Stomach smooth muscle (tissue), 2 donors: ENCODE data around the gene CTNNA2.

Source experiments
- H3K27ac ChIP-seq: one replicate; pipeline ENCODE4 v1.7.0; 2013; ENCODE audit warnings: mild to moderate bottlenecking, low read length, inconsistent platforms
- H3K27me3 ChIP-seq, 2 donors: one replicate each; pipeline ENCODE4 v1.7.0; 2013; ENCODE audit warnings: low read length in 2 of 2; ENCODE audit not compliant: insufficient read depth in 2 of 2, control insufficient read depth in 1 of 2
- H3K36me3 ChIP-seq, 2 donors: one replicate each; pipeline ENCODE4 v1.7.0; 2013; ENCODE audit warnings: low read length in 2 of 2; ENCODE audit not compliant: control insufficient read depth in 2 of 2, insufficient read depth in 2 of 2
- H3K4me1 ChIP-seq: one replicate; pipeline ENCODE4 v1.7.0; 2013; ENCODE audit warnings: low read length; ENCODE audit not compliant: control insufficient read depth, insufficient read depth
- H3K4me3 ChIP-seq, 2 donors: one replicate each; pipeline ENCODE4 v1.7.0; 2013; ENCODE audit warnings: low read length in 2 of 2
- H3K9ac ChIP-seq, 2 donors: one replicate each; pipeline ENCODE4 v1.7.0; 2013; ENCODE audit warnings: low read length in 2 of 2, mild to moderate bottlenecking in 1 of 2
- H3K9me3 ChIP-seq, 2 donors: one replicate each; pipeline ENCODE4 v1.7.0; 2013; ENCODE audit warnings: low read length in 2 of 2; ENCODE audit not compliant: control insufficient read depth in 2 of 2
- donor health status: healthy.
- donor health status: Pancreatic carcinoma.

Gene CTNNA2

DNA sequence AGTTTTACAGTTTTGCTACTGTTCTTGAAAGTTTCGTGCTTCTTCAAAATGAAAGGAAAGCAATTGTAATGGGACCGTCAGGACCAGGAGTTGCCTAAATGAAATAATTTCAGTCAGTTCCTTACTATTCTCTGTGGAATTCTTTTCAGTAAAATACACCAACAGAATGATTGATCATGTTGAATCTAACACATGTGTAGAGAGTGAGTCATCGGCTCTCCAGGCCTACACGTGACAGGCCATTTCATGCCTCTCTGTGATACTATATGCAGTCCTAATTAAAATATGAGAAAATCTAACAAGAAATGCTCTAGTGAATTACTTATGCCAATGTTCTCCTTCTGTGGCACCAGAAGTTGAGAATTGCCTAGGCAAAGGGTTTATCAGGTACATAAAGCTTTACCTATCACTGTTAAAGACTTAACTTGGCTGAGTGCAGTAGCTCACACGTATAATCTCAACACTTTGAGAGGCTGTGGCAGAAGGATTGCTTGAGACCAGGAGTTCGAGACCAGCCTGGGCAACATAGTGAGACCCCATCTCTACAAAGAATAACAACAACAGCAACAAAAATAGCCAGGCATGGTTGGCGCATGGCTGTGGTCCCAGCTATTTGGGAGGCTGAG is 592.3 kb downstream of the CTNNA2 start:
- Histone ChIP-seq H3K27me3 (no peaks in the 10 kb centered on the region), H3K4me3 (no peak overlapping the region), H3K9me3 (no peaks in the 10 kb centered on the region), H3K4me1 (no peaks in the 10 kb centered on the region), H3K36me3 (no peaks in the 10 kb centered on the region), H3K27ac (no peak overlapping the region), H3K9ac (no peak overlapping the region)

GRCh38 chr2:80111185-80111584 is 598.3 kb downstream of the CTNNA2 start:
- Histone ChIP-seq H3K27me3 (no peaks in the 10 kb centered on the region), H3K4me1 (no peaks in the 10 kb centered on the region), H3K4me3 (no peak overlapping the region), H3K9ac (no peak overlapping the region), H3K36me3 (no peaks in the 10 kb centered on the region), H3K9me3 (no peaks in the 10 kb centered on the region), H3K27ac (no peak overlapping the region)

DNA sequence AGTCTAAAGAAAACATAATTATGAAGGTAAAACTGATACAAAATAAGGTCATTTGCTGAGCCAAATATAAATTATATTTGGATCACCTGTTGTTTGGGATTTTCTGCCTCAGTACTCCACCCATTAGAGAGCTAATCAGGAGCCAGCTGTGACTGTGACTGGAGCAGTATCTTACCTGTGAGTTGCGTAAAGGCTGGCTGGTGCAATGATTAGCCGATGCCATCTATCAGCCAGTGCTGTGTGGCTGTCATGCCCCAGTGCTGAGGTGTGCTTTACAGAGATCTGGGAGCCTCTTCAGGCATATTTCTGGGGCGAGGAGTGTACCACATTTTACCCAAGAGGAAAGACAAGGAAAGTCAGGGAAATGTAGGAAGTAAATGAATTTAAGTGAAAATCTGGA is 599.9 kb downstream of the CTNNA2 start:
- H3K4me3 ChIP-seq = no peak overlapping the region
- no peaks in the 10 kb centered on the region for H3K27me3 ChIP-seq
- H3K9ac ChIP-seq = no peak overlapping the region
- no peaks in the 10 kb centered on the region for H3K36me3 ChIP-seq
- no peak overlapping the region for H3K27ac ChIP-seq
- no peaks in the 10 kb centered on the region for H3K4me1 ChIP-seq
- no peaks in the 10 kb centered on the region for H3K9me3 ChIP-seq

- H3K9me3 ChIP-seq = no peaks in the 10 kb centered on the region
- H3K27ac ChIP-seq = no peak overlapping the region
- no peaks in the 10 kb centered on the region for H3K36me3 ChIP-seq
- H3K27me3 ChIP-seq = no peaks in the 10 kb centered on the region
- no peak overlapping the region for H3K4me3 ChIP-seq
- no peak overlapping the region for H3K9ac ChIP-seq
- no peaks in the 10 kb centered on the region for H3K4me1 ChIP-seq
Measured at GRCh38 chr2:80113399-80113798, 600.5 kb downstream of the CTNNA2 start.

GRCh38 chr2:80114812-80115211 is 602.0 kb downstream of the CTNNA2 start:
- Histone ChIP-seq H3K27ac (no peak overlapping the region), H3K9me3 (no peaks in the 10 kb centered on the region), H3K27me3 (no peaks in the 10 kb centered on the region), H3K4me1 (no peaks in the 10 kb centered on the region), H3K4me3 (no peak overlapping the region), H3K9ac (no peak overlapping the region), H3K36me3 (no peaks in the 10 kb centered on the region)

DNA sequence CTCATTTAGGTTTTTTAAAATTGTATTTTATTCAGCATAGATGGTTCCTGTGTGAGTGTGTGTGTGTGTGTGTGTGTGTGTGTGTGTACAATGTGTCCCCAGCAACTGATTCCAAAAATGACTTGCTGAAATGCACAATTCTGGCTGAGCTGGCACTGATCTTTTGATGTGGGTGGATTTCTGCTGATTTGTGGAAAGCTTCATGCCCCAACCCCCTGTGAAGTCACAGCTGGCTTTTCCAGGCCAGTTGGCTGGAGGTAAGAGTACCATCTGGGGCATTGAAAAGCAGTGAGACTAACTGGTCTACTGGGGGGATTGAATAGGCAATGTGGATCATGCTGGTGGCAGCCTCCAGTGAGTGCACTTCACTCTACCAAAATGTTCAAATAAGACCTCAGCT is 604.5 kb downstream of the CTNNA2 start:
- Histone ChIP-seq H3K27me3 (no peaks in the 10 kb centered on the region), H3K4me3 (no peak overlapping the region), H3K9me3 (no peaks in the 10 kb centered on the region), H3K27ac (no peak overlapping the region), H3K4me1 (no peaks in the 10 kb centered on the region), H3K9ac (no peak overlapping the region), H3K36me3 (no peaks in the 10 kb centered on the region)

- Histone ChIP-seq H3K27ac (no peak overlapping the region), H3K4me1 (no peaks in the 10 kb centered on the region), H3K36me3 (no peaks in the 10 kb centered on the region), H3K9ac (no peak overlapping the region), H3K27me3 (no peaks in the 10 kb centered on the region), H3K4me3 (no peak overlapping the region), H3K9me3 (no peaks in the 10 kb centered on the region)
Measured at GRCh38 chr2:80120866-80121265, 608.0 kb downstream of the CTNNA2 start.

GRCh38 chr2:80122675-80123074 is 609.8 kb downstream of the CTNNA2 start:
- Histone ChIP-seq H3K9ac (no peak overlapping the region), H3K4me3 (no peak overlapping the region), H3K27ac (no peak overlapping the region), H3K9me3 (no peaks in the 10 kb centered on the region), H3K36me3 (no peaks in the 10 kb centered on the region), H3K4me1 (no peaks in the 10 kb centered on the region), H3K27me3 (no peaks in the 10 kb centered on the region)

GRCh38 chr2:80126596-80127189 is 613.8 kb downstream of the CTNNA2 start:
- Histone ChIP-seq H3K27ac (no peak overlapping the region), H3K9ac (no peak overlapping the region), H3K4me3 (no peak overlapping the region), H3K36me3 (no peaks in the 10 kb centered on the region), H3K27me3 (no peaks in the 10 kb centered on the region), H3K4me1 (no peaks in the 10 kb centered on the region), H3K9me3 (no peaks in the 10 kb centered on the region)

- no peaks in the 10 kb centered on the region for H3K27me3 ChIP-seq
- H3K4me3 ChIP-seq = no peak overlapping the region
- H3K27ac ChIP-seq = no peak overlapping the region
- H3K9me3 ChIP-seq = no peaks in the 10 kb centered on the region
- H3K4me1 ChIP-seq = no peaks in the 10 kb centered on the region
- no peak overlapping the region for H3K9ac ChIP-seq
- H3K36me3 ChIP-seq = no peaks in the 10 kb centered on the region
Measured at GRCh38 chr2:80128080-80128479, 615.2 kb downstream of the CTNNA2 start.

DNA sequence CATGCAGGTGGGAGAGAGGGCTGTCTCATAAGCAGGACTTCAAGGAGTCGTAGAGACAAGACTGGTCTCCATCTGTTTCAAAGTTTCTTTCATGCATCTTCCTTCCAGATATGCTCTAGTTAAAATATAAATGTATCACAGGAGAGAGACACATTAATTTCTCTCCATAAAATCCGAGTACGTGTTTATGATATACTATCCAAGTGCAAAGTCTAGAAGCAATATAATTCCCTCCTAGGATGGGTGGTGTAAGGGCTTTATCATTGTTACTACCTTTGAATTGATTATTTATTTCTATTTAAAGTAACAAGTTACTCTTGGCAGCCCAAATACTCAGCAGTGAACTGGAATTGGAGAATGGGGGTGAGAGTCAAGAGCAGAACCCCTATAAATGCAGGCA is 619.4 kb downstream of the CTNNA2 start:
- Histone ChIP-seq H3K27me3 (no peaks in the 10 kb centered on the region), H3K36me3 (no peaks in the 10 kb centered on the region), H3K4me1 (no peaks in the 10 kb centered on the region), H3K4me3 (no peak overlapping the region), H3K9me3 (no peaks in the 10 kb centered on the region), H3K9ac (no peak overlapping the region), H3K27ac (no peak overlapping the region)
